Loucy (cell line): ENCODE measurements around the gene OSM.

Experiments
- H2AFZ ChIP-seq: fragments of 200-600 bp; sonication (generic); 2 replicates; pipeline ENCODE4 v1.6.0; 2016; ENCODE audit warnings: antibody characterized with exemption, mild to moderate bottlenecking, low read length, moderate library complexity
- H3F3A ChIP-seq: fragments of 200-600 bp; 2 replicates; pipeline ENCODE4 v1.6.0; 2016; ENCODE audit warnings: antibody characterized with exemption, low read depth, mild to moderate bottlenecking
- H3K27me3 ChIP-seq: fragments of 200-600 bp; sonication (generic); 2 replicates; pipeline ENCODE4 v1.6.1; 2014; ENCODE audit warnings: low read length, mild to moderate bottlenecking; ENCODE audit not compliant: insufficient read depth, poor library complexity, severe bottlenecking
- H3K36me3 ChIP-seq: fragments of 200-600 bp; sonication (generic); 2 replicates; pipeline ENCODE4 v1.6.1; 2016; ENCODE audit warnings: low read length; ENCODE audit not compliant: insufficient read depth
- H3K4me1 ChIP-seq: fragments of 200-600 bp; sonication (generic); 2 replicates; pipeline ENCODE4 v1.5.1; 2014; ENCODE audit warnings: low read length, mild to moderate bottlenecking; ENCODE audit not compliant: insufficient read depth, poor library complexity, severe bottlenecking
- H3K4me2 ChIP-seq: fragments of 200-600 bp; sonication (generic); 2 replicates; pipeline ENCODE4 v1.6.0; 2014; ENCODE audit warnings: antibody characterized with exemption, low read length, low read depth, mild to moderate bottlenecking; ENCODE audit not compliant: poor library complexity, severe bottlenecking
- H3K4me3 ChIP-seq: fragments of 200-600 bp; sonication (generic); 2 replicates; pipeline ENCODE4 v1.5.1; 2014; ENCODE audit warnings: low read length, mild to moderate bottlenecking, mixed read lengths; ENCODE audit not compliant: poor library complexity, severe bottlenecking
- H3K79me2 ChIP-seq: fragments of 200-600 bp; sonication (generic); 2 replicates; pipeline ENCODE4 v1.6.1; 2014; ENCODE audit warnings: low read length; ENCODE audit not compliant: insufficient read depth
- H3K9ac ChIP-seq: fragments of 200-600 bp; sonication (generic); 2 replicates; pipeline ENCODE4 v1.6.0; 2014; ENCODE audit warnings: mild to moderate bottlenecking, low read depth, low read length, moderate library complexity; ENCODE audit not compliant: poor library complexity, severe bottlenecking
- H3K9me2 ChIP-seq: fragments of 200-600 bp; sonication (generic); replicated peaks from 2 replicates; pipeline ENCODE4 v1.6.1; 2016; ENCODE audit warnings: low read depth, low read length, mixed read lengths
- H3K9me3 ChIP-seq: fragments of 200-600 bp; sonication (generic); 2 replicates; pipeline ENCODE4 v1.6.1; 2014; ENCODE audit warnings: mild to moderate bottlenecking, antibody characterized with exemption, low read length, low read depth; ENCODE audit not compliant: insufficient read depth
- H4K20me1 ChIP-seq: fragments of 200-600 bp; sonication (generic); 2 replicates; pipeline ENCODE4 v1.6.0; 2014; ENCODE audit warnings: antibody characterized with exemption, low read length, mild to moderate bottlenecking; ENCODE audit not compliant: insufficient read depth, poor library complexity, severe bottlenecking
- CTCF ChIP-seq: fragments of 200-600 bp; sonication (generic); conservative IDR thresholded peaks from 2 replicates; pipeline ENCODE4 v1.5.1; 2014; ENCODE audit warnings: mild to moderate bottlenecking, antibody characterized with exemption, low read length
- EZH2phosphoT487 ChIP-seq: fragments of 200-600 bp; IDR thresholded peaks from 2 replicates; pipeline ENCODE4 v1.6.1; 2018; ENCODE audit warnings: antibody characterized with exemption, mild to moderate bottlenecking, moderate library complexity, borderline replicate concordance

The OSM gene

GRCh38 chr22:30249049-30250038 lies 17.3 kb downstream of the OSM start:
- Histone ChIP-seq H3K9me2 (no peaks in the 10 kb centered on the region), H4K20me1 (no peaks in the 10 kb centered on the region), H3K79me2 (no peaks in the 10 kb centered on the region), H3F3A (no peaks in the 10 kb centered on the region), H3K36me3 (no peaks in the 10 kb centered on the region), H3K4me1 (peaks cover 40% of the 10 kb centered on the region), H2AFZ (no peak overlapping the region), H3K9me3 (no peaks in the 10 kb centered on the region), H3K4me3 (no peak overlapping the region), H3K9ac (no peak overlapping the region), H3K27me3 (no peaks in the 10 kb centered on the region), H3K4me2 (no peak overlapping the region)
- TF ChIP-seq EZH2phosphoT487, result no peak
- TF ChIP-seq CTCF, result no peak

GRCh38 chr22:30248484-30248883 lies 18.2 kb downstream of the OSM start:
- Histone ChIP-seq H3K9me3 (no peaks in the 10 kb centered on the region), H3K4me3 (no peak overlapping the region), H3K4me1 (peaks cover 32% of the 10 kb centered on the region), H2AFZ (no peak overlapping the region), H3K9me2 (no peaks in the 10 kb centered on the region), H3K9ac (no peak overlapping the region), H3F3A (no peaks in the 10 kb centered on the region), H3K4me2 (no peak overlapping the region), H3K36me3 (no peaks in the 10 kb centered on the region), H3K79me2 (no peaks in the 10 kb centered on the region), H4K20me1 (no peaks in the 10 kb centered on the region), H3K27me3 (no peaks in the 10 kb centered on the region)
- TF ChIP-seq EZH2phosphoT487 (no peak), CTCF (no peak)

- Histone ChIP-seq H3K9me3 (no peaks in the 10 kb centered on the region), H3K9me2 (no peaks in the 10 kb centered on the region), H3K27me3 (no peaks in the 10 kb centered on the region), H3K36me3 (no peaks in the 10 kb centered on the region), H2AFZ (no peak overlapping the region), H3F3A (no peaks in the 10 kb centered on the region), H3K79me2 (no peaks in the 10 kb centered on the region), H3K4me3 (no peak overlapping the region), H3K4me2 (no peak overlapping the region), H4K20me1 (no peaks in the 10 kb centered on the region), H3K4me1 (peaks cover 26% of the 10 kb centered on the region), H3K9ac (no peak overlapping the region)
- no peak for TF ChIP-seq EZH2phosphoT487
Observed at GRCh38 chr22:30247974-30248373, 18.7 kb downstream of the OSM start.
